ENCODE data around the gene LPO.

- TF ChIP-seq, protein P1, sequence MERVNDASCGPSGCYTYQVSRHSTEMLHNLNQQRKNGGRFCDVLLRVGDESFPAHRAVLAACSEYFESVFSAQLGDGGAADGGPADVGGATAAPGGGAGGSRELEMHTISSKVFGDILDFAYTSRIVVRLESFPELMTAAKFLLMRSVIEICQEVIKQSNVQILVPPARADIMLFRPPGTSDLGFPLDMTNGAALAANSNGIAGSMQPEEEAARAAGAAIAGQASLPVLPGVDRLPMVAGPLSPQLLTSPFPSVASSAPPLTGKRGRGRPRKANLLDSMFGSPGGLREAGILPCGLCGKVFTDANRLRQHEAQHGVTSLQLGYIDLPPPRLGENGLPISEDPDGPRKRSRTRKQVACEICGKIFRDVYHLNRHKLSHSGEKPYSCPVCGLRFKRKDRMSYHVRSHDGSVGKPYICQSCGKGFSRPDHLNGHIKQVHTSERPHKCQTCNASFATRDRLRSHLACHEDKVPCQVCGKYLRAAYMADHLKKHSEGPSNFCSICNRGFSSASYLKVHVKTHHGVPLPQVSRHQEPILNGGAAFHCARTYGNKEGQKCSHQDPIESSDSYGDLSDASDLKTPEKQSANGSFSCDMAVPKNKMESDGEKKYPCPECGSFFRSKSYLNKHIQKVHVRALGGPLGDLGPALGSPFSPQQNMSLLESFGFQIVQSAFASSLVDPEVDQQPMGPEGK (CRISPR knock-in tag; IDR thresholded peaks at IDR 0.05; ENCODE audit: borderline replicate concordance), result no peak
- TF ChIP-seq ZNF565 (CRISPR knock-in tag; conservative IDR thresholded peaks at IDR 0.05; ENCODE audit: low read depth) (no peak), TOX (CRISPR knock-in tag; IDR thresholded peaks at IDR 0.05; ENCODE audit: borderline replicate concordance) (no peak), OSR1 (CRISPR knock-in tag; IDR thresholded peaks at IDR 0.05) (no peak), ARNTL (CRISPR knock-in tag; IDR thresholded peaks at IDR 0.05; ENCODE audit: borderline replicate concordance, low read depth) (no peak), ISL1 (CRISPR knock-in tag; IDR thresholded peaks at IDR 0.05) (no peak)
Observed at GRCh38 chr17:58232707-58233156, 5.7 kb upstream of the LPO start.
